Hematopoietic multipotent progenitor cell treated with erythropoietin and hydrocortisone succinate and interleukin-3 and kit ligand, for 8 days (in vitro differentiated cells): ENCODE results near the gene BPIFB6.
"Not testable (repeated sequence)": the region's sequence is repeated elsewhere in the genome, so short reads cannot be mapped to it uniquely, and the experiment has no call there.

Experiments
- DNase-seq: peaks from one replicate; pipeline ENCODE4 v3.0.0-alpha.2; 2015

The BPIFB6 gene

DNA sequence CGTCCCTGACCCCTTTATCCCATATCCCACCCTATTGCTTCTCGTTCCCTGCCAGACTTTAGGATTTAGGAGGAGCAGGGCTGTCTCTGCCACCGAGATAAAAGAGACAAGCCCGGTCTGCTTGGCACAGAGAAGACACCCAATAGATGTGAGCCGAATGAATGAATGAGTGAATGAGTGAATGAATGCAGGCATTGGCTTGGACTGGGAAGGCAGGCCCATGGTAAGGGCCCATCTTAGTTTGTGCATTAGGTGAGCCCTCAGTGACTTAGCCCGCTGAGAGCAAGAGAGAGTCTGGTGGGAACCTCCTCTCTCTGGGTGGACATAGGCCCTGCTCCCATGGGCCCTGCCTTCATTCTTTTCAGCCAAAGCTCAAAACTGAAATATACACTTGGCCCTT is 879 bp upstream of the BPIFB6 start:
- DNase-seq, result no peak

DNA sequence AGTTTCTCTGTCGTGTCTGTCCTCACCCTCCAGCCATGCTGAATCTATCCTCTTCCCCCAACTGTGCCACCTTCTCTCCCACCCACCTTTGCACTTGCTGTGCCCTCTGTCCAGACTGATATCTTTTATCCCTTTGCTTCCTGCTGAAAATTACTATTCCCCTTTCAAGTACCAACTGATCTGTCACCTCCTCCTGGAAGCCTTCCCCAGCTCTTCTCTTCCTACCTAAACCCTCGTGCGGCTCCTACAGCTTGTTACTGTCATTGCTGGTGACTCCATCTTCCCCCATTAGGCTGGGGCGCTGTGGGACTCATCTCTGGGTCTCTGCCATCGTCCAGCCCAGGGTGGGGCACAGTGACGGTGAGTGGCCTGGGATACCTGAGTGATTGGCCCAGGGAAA is 1.1 kb downstream of the BPIFB6 start:
- DNase-seq, result no peak

DNA sequence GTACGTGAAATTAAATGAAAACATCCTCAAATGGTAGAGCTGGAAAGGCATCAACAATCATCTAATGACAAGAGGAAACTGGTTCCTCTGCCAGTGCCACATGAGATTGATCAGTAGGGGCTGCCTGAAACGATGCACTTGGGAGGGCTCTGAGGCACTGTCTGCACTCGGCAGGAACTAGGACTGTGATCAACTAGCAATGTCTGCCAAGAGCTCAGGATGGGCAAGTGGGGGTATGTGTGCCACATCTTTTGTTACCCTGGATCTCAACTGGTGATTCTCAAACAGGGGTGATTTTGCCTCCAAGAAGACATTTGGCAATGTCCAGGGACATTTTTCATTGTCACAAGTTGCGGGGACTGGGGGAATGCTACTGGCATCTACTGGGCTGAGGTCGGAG is 1.9 kb downstream of the BPIFB6 start:
- DNase-seq, result no peak

GRCh38 chr20:33034115-33034514 is 2.7 kb downstream of the BPIFB6 start:
- DNase-seq, result no peak

- no peak for DNase-seq
Observed at GRCh38 chr20:33034901-33035492, 3.5 kb downstream of the BPIFB6 start.

DNA sequence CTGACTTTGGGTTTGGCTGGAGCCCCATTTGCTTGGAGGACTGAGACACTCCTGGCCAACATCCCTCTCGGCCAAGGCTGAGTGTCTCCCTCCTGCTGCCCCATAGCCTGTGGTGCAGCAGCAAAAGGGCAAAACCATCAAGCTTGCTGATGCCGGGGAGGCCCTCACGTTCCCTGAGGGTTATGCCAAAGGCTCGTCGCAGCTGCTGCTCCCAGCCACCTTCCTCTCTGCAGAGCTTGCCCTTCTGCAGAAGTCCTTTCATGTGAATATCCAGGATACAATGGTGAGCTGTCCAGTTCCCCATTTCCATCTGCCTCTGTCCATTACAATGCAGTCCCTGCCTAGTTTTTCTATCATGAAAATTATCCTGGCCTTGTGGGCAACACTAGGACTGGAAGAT is 6.0 kb downstream of the BPIFB6 start:
- DNase-seq, result no peak

- no peak for DNase-seq
Observed at GRCh38 chr20:33038243-33038642, 6.8 kb downstream of the BPIFB6 start.

GRCh38 chr20:33042430-33042829 is 11.0 kb downstream of the BPIFB6 start:
- no peak for DNase-seq

DNA sequence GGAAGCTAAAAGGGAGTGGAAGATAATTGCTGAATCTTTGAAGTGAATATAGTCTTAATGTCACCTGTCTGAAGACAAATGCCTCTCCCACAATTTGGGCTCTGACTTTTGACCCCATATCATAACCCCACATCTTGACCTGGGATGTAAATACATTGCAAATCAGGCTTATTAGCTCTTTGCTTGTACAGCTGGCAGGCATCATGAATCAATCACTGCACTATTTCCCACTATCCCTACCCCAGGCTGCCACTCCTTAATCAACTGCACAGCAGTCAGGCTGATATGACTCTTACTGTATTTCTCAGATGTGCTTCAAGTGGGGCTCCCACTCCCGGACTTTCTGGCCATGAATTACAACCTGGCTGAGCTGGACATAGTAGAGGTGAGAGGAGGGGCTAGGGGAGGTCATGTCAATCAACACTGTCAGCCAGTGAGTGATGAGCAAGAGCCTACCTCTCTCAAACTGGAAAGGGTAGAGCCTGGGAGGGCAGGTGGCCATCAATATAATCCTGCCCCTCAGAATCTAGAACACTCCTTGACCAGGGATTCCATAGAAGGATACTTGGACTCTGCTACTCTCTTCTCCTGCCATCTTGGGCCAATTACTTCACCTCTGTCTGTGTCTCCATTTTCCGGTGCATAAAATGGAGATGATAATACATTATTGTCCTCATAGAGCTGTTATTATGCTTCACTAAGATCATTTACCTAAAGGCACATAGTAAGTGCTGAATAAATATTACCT is 11.7 kb downstream of the BPIFB6 start:
- no peak for DNase-seq

DNA sequence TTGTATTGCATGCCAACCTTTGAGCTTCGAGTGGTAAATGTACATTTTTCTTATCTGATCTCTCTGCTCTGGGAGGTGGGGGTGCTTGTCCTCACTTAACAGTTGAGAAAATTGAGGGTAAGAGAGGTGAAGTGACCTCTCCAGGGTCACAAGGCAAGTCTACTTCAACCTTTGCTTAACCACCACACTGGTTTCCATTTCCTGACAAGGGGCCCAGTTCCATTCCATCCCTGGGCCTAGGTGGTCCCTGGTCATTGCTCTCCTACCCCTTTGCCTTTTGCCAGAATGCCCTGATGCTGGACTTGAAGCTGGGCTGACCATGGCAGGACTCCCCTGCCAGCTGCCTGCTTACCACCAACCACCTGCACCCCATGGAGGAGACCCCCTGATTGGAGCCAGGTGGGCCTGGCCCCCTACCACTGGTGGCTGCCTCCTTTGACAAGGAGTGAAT is 12.3 kb downstream of the BPIFB6 start:
- no peak for DNase-seq

GRCh38 chr20:33045129-33045721 is 13.8 kb downstream of the BPIFB6 start:
- DNase-seq, result not testable (repeated sequence)

- no peak for DNase-seq
Observed at GRCh38 chr20:33046412-33046811, 15.0 kb downstream of the BPIFB6 start.

GRCh38 chr20:33051333-33051732 is 19.9 kb downstream of the BPIFB6 start:
- no peak for DNase-seq

GRCh38 chr20:33053291-33054106 is 22.1 kb downstream of the BPIFB6 start, which contains the start of gene BPIFB3:
BPIFB3 (plus strand) TSS chr20:33053903; CDS start chr20:33055436, 1,533 bp downstream.
- DNase-seq, result no peak

GRCh38 chr20:33054381-33054780 is 22.9 kb downstream of the BPIFB6 start:
- DNase-seq, result no peak

DNA sequence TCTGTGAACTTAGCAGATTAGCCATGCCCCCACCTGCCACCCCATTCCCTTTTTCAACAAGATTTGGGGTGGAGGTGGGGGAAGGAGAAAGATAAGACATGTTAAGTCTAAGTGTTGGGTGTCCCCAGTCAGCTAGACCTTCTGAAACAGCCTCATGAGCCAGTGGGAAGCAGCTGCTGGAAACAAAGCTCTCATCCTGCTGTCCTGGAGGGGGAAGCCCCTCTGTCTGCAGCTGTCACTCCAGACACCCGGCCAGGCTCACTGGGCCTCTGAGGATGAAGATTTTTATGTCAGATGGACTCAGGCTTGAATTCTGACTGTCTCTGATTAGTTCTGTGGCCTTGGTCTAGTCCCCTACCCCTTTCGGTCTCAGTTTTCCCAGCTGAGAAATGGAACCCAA is 23.3 kb downstream of the BPIFB6 start:
- DNase-seq, result no peak

DNA sequence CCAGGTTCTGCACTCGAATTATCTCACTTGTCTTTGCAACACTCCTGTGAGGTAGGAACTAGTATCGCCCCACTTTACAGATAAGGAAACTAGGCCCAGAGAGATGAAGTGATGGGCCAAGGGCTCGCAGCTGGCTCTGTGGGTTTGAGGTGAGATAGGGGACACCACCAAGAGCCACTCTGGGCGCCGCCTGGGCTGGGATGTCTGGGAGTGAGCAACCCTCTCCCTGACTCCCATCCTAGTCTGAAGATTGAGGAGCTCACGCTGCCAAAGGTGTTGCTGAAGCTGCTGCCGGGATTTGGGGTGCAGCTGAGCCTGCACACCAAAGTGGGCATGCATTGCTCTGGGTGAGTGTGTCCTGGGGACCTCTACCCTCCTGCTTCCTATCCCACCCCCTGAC is 27.7 kb downstream of the BPIFB6 start:
- no peak for DNase-seq

DNA sequence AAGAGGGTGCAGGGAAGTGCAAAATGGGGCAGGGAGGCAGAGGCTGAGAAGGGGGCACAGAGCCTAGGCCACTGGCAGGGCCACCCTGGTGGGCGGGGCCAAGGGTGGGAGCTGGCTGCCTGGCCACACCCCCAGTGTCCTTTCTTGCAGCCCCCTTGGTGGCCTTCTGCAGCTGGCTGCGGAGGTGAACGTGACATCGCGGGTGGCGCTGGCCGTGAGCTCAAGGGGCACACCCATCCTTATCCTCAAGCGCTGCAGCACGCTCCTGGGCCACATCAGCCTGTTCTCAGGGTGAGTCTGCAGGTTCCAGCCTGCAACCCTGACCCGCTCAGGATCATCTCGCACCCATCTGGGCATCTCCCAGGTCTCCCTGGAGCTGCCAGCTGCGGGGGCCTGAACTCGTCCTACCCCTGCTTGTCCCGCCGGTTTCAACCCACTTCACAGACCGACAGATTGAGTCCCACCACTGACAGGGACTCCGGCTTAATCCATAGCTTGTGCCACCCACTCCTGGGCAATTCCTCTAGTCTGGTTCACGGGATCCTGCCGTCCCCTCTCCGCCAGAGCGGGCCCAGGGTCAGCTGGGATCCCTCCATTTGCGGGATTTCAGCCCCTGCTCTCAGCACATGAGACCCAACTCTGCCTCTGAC is 28.4 kb downstream of the BPIFB6 start:
- no peak for DNase-seq

DNA sequence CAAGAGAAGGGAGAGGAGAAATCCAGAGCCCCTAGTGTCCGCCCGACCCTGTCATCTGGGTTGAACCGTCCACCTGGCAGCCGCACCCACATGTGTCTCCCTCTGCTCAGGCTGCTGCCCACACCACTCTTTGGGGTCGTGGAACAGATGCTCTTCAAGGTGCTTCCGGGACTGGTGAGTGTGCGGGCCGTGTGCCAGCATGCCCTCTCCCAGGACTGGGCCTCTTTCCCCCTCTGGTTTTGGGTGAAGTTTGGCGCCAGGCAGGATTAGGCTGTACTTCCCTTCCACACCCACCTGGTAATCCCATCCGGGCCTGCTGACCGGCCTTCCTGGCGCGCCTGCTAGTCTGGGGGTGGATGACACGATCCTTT is 30.2 kb downstream of the BPIFB6 start:
- DNase-seq, result no peak

DNA sequence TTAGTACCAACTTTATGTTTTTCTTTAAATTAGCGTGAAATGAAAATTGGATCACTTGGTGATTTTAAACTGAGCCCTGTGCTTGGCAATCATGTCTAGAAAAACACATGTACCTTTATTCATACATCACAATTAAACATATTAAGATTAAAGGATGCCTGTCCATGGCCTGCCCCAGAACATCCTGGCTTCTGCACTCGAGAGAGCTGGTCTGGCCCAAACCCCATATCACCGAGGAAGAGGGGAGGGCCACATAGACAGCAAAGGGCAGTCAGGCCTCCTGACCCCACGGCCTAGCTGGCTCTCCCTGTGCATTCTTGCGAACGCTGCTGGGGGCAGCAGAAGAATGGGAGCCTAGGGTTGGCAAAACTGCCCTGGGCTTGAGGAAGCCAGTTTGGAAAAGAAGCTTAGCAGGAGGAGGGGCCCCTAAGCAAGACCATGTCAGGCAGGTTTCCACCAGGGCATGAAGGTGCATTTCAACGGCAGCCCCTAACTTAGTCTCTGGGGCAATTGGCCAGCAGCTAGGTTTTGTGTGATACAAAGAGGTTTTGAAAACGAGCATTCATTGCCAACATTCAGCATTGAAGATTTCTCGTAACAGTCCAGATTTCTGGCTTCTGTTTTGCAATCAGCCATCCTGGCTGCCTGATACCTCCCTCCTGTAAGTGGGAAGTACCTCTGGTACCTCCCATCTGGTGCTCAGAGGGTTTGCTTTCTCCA is 30.8 kb downstream of the BPIFB6 start:
- no peak for DNase-seq

GRCh38 chr20:33062825-33063149 is 31.3 kb downstream of the BPIFB6 start:
- no peak for DNase-seq

- DNase-seq, result no peak
Observed at GRCh38 chr20:33063271-33063670, 31.8 kb downstream of the BPIFB6 start.
